Testis (tissue), 2 donors: ENCODE results near the gene PTMA.

Experiments used
- CTCF ChIP-seq, 3 experiments: fragments of 450-650 bp in 2 of 3; fragments of 200-600 bp in 1 of 3; sonication (generic) in 1 of 3; IDR thresholded peaks; one replicate each; pipeline ENCODE4 v1.5.1; 2016 to 2019; ENCODE audit warnings: antibody characterized with exemption in 3 of 3, mild to moderate bottlenecking in 2 of 3, moderate library complexity in 1 of 3
- POLR2A ChIP-seq: fragments of 450-650 bp; IDR thresholded peaks from one replicate; pipeline ENCODE4 v1.6.1; 2017; ENCODE audit warnings: antibody characterized with exemption, mild to moderate bottlenecking, moderate library complexity

GRCh38 chr2:231667096-231667427 lies 41.3 kb upstream of the PTMA start:
- TF ChIP-seq CTCF (IDR thresholded peaks at IDR 0.05) (no peak), POLR2A (no peak)
